Stomach (tissue), 4 donors: Measurements from ENCODE around the gene VSTM4.

Experiments
- CTCF ChIP-seq, 7 experiments: fragments of 450-650 bp in 4 of 7; fragments of 200-600 bp in 3 of 7; sonication (generic) in 3 of 7; IDR thresholded peaks; one replicate each; pipeline ENCODE4 v1.5.1; 2016 to 2019; ENCODE audit warnings: antibody characterized with exemption in 7 of 7, control low read depth in 2 of 7, mild to moderate bottlenecking in 1 of 7
- EP300 ChIP-seq: sonication (generic); formaldehyde crosslinking; IDR thresholded peaks from one replicate; pipeline ENCODE4 v1.6.1; 2017; ENCODE audit warnings: antibody characterized with exemption
- POLR2A ChIP-seq, 4 donors: fragments of 450-650 bp; IDR thresholded peaks; one replicate each; pipeline ENCODE4 v1.6.1; 2016; ENCODE audit warnings: antibody characterized with exemption in 4 of 4, control low read depth in 2 of 4, mild to moderate bottlenecking in 1 of 4, moderate library complexity in 1 of 4
- POLR2AphosphoS5 ChIP-seq, 3 donors: sonication (generic); formaldehyde crosslinking; IDR thresholded peaks; one replicate each; pipeline ENCODE4 v1.6.1; 2016; ENCODE audit warnings: antibody characterized with exemption in 3 of 3

GRCh38 chr10:49117376-49118070, 2.2 kb upstream of the VSTM4 start:
- TF ChIP-seq CTCF (IDR thresholded peaks at IDR 0.05) = no peak
- no peak for TF ChIP-seq POLR2A (IDR thresholded peaks at IDR 0.05)
- no peak for TF ChIP-seq EP300
- no peak for TF ChIP-seq POLR2AphosphoS5 (IDR thresholded peaks at IDR 0.05)
